GM20000 (cell line): ENCODE results near the gene ERGIC1.

ENCODE experiments used
- DNase-seq: peaks from one replicate; pipeline ENCODE4 v3.0.0; 2012; ENCODE audit warnings: low spot score
- CTCF ChIP-seq: IDR thresholded peaks from 2 replicates; pipeline ENCODE4 v1.5.1; 2012; ENCODE audit warnings: mild to moderate bottlenecking, control low read depth; ENCODE audit errors: extremely low read depth, missing control alignments

ERGIC1 gene

GRCh38 chr5:172936401-172936800 lies 102.3 kb downstream of the ERGIC1 start:
- no peak for DNase-seq
- TF ChIP-seq CTCF, result no peak

GRCh38 chr5:172939071-172939470 lies 105.0 kb downstream of the ERGIC1 start:
- no peak for DNase-seq
- no peak for TF ChIP-seq CTCF

GRCh38 chr5:172939611-172940267 lies 105.7 kb downstream of the ERGIC1 start:
- TF ChIP-seq CTCF, result no peak
- DNase-seq, result no peak

- no peak for TF ChIP-seq CTCF
- DNase-seq, result no peak
Measured at GRCh38 chr5:172940268-172941066, 106.4 kb downstream of the ERGIC1 start.

- no peak for TF ChIP-seq CTCF
- no peak for DNase-seq
Measured at GRCh38 chr5:172941067-172941516, 107.0 kb downstream of the ERGIC1 start.

- TF ChIP-seq CTCF, result no peak
- DNase-seq, result no peak
Measured at GRCh38 chr5:172942556-172942955, 108.5 kb downstream of the ERGIC1 start.

- no peak for DNase-seq
- TF ChIP-seq CTCF, result no peak
Measured at GRCh38 chr5:172943283-172943841, 109.3 kb downstream of the ERGIC1 start.
